Measurements from ENCODE around the gene B2M.

DNA sequence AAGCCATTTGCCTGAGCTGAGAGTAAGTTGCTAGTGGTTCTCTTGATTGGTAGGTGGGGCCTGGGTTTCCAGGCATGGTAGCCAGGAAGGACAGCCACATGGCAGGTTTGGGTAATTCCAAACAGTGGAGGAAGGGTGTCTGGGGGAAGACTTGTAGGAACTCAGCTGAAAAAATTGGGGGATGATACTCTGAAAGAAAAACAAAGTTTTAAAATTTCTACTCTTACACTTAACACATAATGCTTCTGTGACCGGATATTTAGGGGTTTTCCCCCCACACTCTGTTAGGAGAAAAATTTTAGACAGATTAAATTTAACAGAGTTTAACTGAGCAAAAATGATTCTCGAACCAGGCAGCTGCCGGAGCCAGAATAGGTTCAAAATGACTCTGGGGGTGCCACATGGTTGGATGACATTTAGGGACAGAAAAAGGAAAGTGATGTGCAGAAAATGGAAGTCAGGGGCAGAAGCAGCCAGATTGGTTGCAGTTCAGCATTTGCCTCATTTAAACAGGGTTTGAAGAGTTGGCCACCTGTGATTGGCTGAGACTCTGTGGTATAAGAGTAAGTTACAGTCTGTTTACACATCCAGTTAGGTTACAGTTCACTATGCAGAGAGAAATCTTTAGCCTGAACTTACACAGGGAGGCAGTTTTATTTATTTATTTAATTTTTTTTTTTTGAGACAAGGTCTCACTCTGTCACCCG, 8.1 kb downstream of the B2M start:
- TF ChIP-seq, protein P1, sequence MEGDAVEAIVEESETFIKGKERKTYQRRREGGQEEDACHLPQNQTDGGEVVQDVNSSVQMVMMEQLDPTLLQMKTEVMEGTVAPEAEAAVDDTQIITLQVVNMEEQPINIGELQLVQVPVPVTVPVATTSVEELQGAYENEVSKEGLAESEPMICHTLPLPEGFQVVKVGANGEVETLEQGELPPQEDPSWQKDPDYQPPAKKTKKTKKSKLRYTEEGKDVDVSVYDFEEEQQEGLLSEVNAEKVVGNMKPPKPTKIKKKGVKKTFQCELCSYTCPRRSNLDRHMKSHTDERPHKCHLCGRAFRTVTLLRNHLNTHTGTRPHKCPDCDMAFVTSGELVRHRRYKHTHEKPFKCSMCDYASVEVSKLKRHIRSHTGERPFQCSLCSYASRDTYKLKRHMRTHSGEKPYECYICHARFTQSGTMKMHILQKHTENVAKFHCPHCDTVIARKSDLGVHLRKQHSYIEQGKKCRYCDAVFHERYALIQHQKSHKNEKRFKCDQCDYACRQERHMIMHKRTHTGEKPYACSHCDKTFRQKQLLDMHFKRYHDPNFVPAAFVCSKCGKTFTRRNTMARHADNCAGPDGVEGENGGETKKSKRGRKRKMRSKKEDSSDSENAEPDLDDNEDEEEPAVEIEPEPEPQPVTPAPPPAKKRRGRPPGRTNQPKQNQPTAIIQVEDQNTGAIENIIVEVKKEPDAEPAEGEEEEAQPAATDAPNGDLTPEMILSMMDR (IDR thresholded peaks at IDR 0.05), result no peak
- no peak for TF ChIP-seq EP300 (IDR thresholded peaks at IDR 0.05)
